HepG2 (cell line): ENCODE measurements around the gene NCOA6. TPM values are rescaled to one million over a fixed set of nuclear protein-coding genes. Genes with fewer than 3 reads are reported as not detected.

Experiments
- ETV5 ChIP-seq: IDR thresholded peaks from 2 replicates; pipeline ENCODE4 v1.6.1; 2018; ENCODE audit warnings: missing biosample characterization, missing genetic modification reagents, inconsistent platforms, borderline replicate concordance
- MZF1 ChIP-seq: sonication (generic); formaldehyde crosslinking; IDR thresholded peaks from 2 replicates; pipeline ENCODE4 v1.8.1; 2023; ENCODE audit warnings: mild to moderate bottlenecking, missing genetic modification reagents, borderline replicate concordance
- NFKB2 ChIP-seq: sonication (generic); formaldehyde crosslinking; IDR thresholded peaks from 2 replicates; pipeline ENCODE4 v1.4.0; 2020; ENCODE audit warnings: missing genetic modification reagents, borderline replicate concordance
- NR2C2 ChIP-seq: sonication (generic); formaldehyde crosslinking; IDR thresholded peaks from 2 replicates; pipeline ENCODE4 v1.4.0; 2020; ENCODE audit warnings: missing genetic modification reagents, mild to moderate bottlenecking, moderate library complexity, borderline replicate concordance
- RCOR2 ChIP-seq: IDR thresholded peaks from 2 replicates; pipeline ENCODE4 v1.6.1; 2016; ENCODE audit warnings: missing biosample characterization, missing genetic modification reagents
- USF2 ChIP-seq, 2 experiments: sonication (generic) in 1 of 2; formaldehyde crosslinking in 1 of 2; IDR thresholded peaks; 2 replicates each; pipeline versions ENCODE4 v1.5.1 to v1.6.1; 2011 to 2020; ENCODE audit warnings: borderline replicate concordance in 1 of 2, low read depth in 1 of 2, low read length in 1 of 2, mild to moderate bottlenecking in 1 of 2, missing genetic modification reagents in 1 of 2, moderate library complexity in 1 of 2
- ZMYM3 ChIP-seq: sonication (generic); formaldehyde crosslinking; IDR thresholded peaks from 2 replicates; pipeline ENCODE4 v1.5.1; 2020; ENCODE audit warnings: mild to moderate bottlenecking, missing genetic modification reagents
- ZNF24 ChIP-seq: fragments of 450-650 bp; IDR thresholded peaks from 2 replicates; pipeline ENCODE4 v1.6.1; 2017; ENCODE audit warnings: antibody characterized with exemption, mild to moderate bottlenecking
- ZNF34 ChIP-seq: sonication (generic); formaldehyde crosslinking; IDR thresholded peaks from 2 replicates; pipeline ENCODE4 v1.4.0; 2020; ENCODE audit warnings: mild to moderate bottlenecking, missing genetic modification reagents, borderline replicate concordance
- ZNF510 ChIP-seq: sonication (generic); formaldehyde crosslinking; IDR thresholded peaks from 2 replicates; pipeline ENCODE4 v1.4.0; 2020; ENCODE audit warnings: low read depth, mild to moderate bottlenecking, missing genetic modification reagents
- ZNF737 ChIP-seq: sonication (generic); formaldehyde crosslinking; IDR thresholded peaks from 2 replicates; pipeline ENCODE4 v1.5.0; 2020; ENCODE audit warnings: missing genetic modification reagents, mild to moderate bottlenecking, borderline replicate concordance
- ZSCAN25 ChIP-seq: sonication (generic); formaldehyde crosslinking; IDR thresholded peaks from 2 replicates; pipeline ENCODE4 v1.8.0; 2022; ENCODE audit warnings: mild to moderate bottlenecking, missing genetic modification reagents
- polyA plus RNA-seq, 8 experiments: library from polyadenylated mRNA; depleted of rRNA in 3 of 8; stranded (reverse) in 7 of 8; unstranded in 1 of 8; fragments of >200 nt; fragmentation: Illumina TruSeq in 4 of 8; extraction: Trizol in 4 of 8; gene quantifications; 2 replicates each; pipeline versions ENCODE4 v1.2.1 to v1.2.3, GENCODE V29; 2011 to 2016; ENCODE audit warnings: low read depth in 4 of 8, missing spikeins in 1 of 8, mixed read lengths in 1 of 8; ENCODE audit not compliant: insufficient read depth in 1 of 8
- total RNA-seq, 5 experiments: library from RNA; depleted of rRNA; stranded (reverse); fragments of >200 nt; fragmentation: Illumina TruSeq; extraction: Trizol; gene quantifications; 2 replicates each; pipeline ENCODE4 v1.2.3, GENCODE V29; 2016; ENCODE audit warnings: low read depth in 1 of 5
- TF ChIP-seq, protein P1 (sequence below): sonication (generic); formaldehyde crosslinking; IDR thresholded peaks from 2 replicates; pipeline ENCODE4 v1.4.0; 2020; ENCODE audit warnings: mild to moderate bottlenecking, missing genetic modification reagents
- TF ChIP-seq, protein P2 (sequence below): sonication (generic); formaldehyde crosslinking; IDR thresholded peaks from 2 replicates; pipeline ENCODE4 v1.4.0; 2020; ENCODE audit warnings: missing genetic modification reagents, mild to moderate bottlenecking, borderline replicate concordance
- TF ChIP-seq, protein P3 (sequence below): sonication (generic); formaldehyde crosslinking; conservative IDR thresholded peaks from 2 replicates; pipeline ENCODE4 v1.4.0; 2020; ENCODE audit warnings: mild to moderate bottlenecking, missing genetic modification reagents, moderate library complexity
- TF ChIP-seq, protein P4 (sequence below): IDR thresholded peaks from 2 replicates; pipeline ENCODE4 v1.6.1; 2012; ENCODE audit warnings: inconsistent platforms

The NCOA6 gene
- total and polyA plus RNA-seq, 2 of the 13 experiments (the other 11 are each of a cell fraction or from before 2014, with no cell fraction given), result 11.2 to 29.3 TPM

DNA sequence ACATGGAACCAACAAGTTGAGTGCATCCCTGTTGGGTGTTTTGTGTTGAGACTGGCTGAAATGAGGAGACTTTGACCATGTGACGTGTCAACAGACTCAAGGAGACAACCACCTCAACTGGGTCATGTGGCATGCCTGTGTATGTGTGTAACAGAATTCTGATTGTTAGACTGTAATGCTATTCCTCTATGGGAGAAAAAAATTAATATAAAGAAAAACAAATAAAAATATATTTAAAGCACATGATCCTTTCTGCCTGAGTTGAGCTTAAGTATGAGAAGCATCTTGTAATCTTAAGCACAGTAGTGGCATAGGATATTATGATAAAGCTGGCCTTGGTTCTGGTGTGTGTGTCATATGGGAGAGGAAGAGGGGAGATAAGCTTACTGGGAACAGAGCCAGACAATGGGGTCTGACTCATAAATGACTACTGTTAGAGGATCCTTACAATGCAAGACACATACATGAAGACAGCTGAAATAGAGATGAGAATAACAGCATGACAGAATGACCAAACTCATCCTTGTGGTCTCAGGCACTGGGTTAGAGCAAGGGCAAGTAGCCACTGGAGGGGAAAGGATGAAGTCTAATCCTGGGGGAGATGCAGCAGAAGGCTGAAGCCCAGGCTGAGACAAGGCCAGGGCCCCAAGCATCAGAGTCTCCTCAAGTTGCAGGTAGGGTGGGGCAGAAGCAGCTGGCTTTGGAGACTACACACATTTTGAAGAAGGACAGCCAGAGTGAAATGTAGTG is 112.1 kb downstream of the NCOA6 start (continued):
- peak; percentile 37; the same call in 1 of the 2 replicates for TF ChIP-seq USF2 (IDR thresholded peaks at IDR 0.05; ENCODE audit: low read depth, low read length)
- TF ChIP-seq USF2 (CRISPR knock-in tag; IDR thresholded peaks at IDR 0.05; ENCODE audit: borderline replicate concordance), result no peak
- TF ChIP-seq, protein P1, sequence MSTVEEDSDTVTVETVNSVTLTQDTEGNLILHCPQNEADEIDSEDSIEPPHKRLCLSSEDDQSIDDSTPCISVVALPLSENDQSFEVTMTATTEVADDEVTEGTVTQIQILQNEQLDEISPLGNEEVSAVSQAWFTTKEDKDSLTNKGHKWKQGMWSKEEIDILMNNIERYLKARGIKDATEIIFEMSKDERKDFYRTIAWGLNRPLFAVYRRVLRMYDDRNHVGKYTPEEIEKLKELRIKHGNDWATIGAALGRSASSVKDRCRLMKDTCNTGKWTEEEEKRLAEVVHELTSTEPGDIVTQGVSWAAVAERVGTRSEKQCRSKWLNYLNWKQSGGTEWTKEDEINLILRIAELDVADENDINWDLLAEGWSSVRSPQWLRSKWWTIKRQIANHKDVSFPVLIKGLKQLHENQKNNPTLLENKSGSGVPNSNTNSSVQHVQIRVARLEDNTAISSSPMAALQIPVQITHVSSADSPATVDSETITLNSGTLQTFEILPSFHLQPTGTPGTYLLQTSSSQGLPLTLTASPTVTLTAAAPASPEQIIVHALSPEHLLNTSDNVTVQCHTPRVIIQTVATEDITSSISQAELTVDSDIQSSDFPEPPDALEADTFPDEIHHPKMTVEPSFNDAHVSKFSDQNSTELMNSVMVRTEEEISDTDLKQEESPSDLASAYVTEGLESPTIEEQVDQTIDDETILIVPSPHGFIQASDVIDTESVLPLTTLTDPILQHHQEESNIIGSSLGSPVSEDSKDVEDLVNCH (CRISPR knock-in tag), result 0 out of 2 replicates have a peak, but pooled peaks have one; percentile 38
- TF ChIP-seq ZNF34 (CRISPR knock-in tag), result 0 out of 2 replicates have a peak, but pooled peaks have one; percentile 72
- TF ChIP-seq, protein P2, sequence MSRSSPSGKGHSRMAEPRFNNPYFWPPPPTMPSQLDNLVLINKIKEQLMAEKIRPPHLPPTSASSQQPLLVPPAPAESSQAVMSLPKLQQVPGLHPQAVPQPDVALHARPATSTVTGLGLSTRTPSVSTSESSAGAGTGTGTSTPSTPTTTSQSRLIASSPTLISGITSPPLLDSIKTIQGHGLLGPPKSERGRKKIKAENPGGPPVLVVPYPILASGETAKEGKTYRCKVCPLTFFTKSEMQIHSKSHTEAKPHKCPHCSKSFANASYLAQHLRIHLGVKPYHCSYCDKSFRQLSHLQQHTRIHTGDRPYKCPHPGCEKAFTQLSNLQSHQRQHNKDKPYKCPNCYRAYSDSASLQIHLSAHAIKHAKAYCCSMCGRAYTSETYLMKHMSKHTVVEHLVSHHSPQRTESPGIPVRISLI (CRISPR knock-in tag), result no peak
- 0 out of 2 replicates have a peak, but pooled peaks have one; percentile 26 for TF ChIP-seq RCOR2 (CRISPR knock-in tag)
- 0 out of 2 replicates have a peak, but pooled peaks have one; percentile 26 for TF ChIP-seq NR2C2
- no peak for TF ChIP-seq MZF1
- 0 out of 2 replicates have a peak, but pooled peaks have one; percentile 25 for TF ChIP-seq ZNF24
- TF ChIP-seq, protein P3, sequence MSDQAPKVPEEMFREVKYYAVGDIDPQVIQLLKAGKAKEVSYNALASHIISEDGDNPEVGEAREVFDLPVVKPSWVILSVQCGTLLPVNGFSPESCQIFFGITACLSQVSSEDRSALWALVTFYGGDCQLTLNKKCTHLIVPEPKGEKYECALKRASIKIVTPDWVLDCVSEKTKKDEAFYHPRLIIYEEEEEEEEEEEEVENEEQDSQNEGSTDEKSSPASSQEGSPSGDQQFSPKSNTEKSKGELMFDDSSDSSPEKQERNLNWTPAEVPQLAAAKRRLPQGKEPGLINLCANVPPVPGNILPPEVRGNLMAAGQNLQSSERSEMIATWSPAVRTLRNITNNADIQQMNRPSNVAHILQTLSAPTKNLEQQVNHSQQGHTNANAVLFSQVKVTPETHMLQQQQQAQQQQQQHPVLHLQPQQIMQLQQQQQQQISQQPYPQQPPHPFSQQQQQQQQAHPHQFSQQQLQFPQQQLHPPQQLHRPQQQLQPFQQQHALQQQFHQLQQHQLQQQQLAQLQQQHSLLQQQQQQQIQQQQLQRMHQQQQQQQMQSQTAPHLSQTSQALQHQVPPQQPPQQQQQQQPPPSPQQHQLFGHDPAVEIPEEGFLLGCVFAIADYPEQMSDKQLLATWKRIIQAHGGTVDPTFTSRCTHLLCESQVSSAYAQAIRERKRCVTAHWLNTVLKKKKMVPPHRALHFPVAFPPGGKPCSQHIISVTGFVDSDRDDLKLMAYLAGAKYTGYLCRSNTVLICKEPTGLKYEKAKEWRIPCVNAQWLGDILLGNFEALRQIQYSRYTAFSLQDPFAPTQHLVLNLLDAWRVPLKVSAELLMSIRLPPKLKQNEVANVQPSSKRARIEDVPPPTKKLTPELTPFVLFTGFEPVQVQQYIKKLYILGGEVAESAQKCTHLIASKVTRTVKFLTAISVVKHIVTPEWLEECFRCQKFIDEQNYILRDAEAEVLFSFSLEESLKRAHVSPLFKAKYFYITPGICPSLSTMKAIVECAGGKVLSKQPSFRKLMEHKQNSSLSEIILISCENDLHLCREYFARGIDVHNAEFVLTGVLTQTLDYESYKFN (CRISPR knock-in tag), result 0 out of 2 replicates have a peak, but pooled peaks have one; percentile 14
- no peak for TF ChIP-seq ZMYM3
- TF ChIP-seq, protein P4, sequence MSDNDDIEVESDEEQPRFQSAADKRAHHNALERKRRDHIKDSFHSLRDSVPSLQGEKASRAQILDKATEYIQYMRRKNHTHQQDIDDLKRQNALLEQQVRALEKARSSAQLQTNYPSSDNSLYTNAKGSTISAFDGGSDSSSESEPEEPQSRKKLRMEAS, result peak; percentile 24; the same call in 1 of the 2 replicates
- TF ChIP-seq ETV5 (CRISPR knock-in tag), result peak; percentile 59; the same call in 1 of the 2 replicates
- TF ChIP-seq ZNF737, result 0 out of 2 replicates have a peak, but pooled peaks have one; percentile 38
- TF ChIP-seq ZSCAN25 (CRISPR knock-in tag), result peak; percentile 34; the same call in 1 of the 2 replicates
- TF ChIP-seq ZNF510, result 0 out of 2 replicates have a peak, but pooled peaks have one; percentile 58
- TF ChIP-seq NFKB2, result peak; percentile 23; the same call in 1 of the 2 replicates
